ENCODE results near the gene CAMK1D.

DNA sequence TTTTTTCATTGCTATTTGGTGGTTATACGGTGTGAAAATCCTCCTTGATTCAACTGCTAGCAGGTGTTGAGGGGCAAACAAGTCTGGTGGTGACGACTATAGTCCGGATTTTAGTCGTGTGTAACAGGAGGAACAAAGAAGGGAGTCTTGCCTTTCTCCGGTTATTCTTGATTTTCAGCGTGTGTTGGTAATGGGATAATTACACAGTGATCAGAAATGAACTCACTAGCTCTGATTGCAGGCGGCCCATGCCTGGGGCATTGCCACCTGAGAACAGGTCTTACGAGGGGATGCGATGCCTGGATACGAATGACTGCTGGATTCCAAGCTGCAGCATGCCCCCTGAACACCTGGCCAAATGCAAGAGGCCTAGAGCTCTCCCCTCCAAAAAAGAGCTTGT is 72.8 kb downstream of the CAMK1D start:
- TF ChIP-seq, protein P1, sequence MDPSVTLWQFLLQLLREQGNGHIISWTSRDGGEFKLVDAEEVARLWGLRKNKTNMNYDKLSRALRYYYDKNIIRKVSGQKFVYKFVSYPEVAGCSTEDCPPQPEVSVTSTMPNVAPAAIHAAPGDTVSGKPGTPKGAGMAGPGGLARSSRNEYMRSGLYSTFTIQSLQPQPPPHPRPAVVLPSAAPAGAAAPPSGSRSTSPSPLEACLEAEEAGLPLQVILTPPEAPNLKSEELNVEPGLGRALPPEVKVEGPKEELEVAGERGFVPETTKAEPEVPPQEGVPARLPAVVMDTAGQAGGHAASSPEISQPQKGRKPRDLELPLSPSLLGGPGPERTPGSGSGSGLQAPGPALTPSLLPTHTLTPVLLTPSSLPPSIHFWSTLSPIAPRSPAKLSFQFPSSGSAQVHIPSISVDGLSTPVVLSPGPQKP (IDR thresholded peaks at IDR 0.05; ENCODE audit: borderline replicate concordance, low read depth, low read length), result no peak
- TF ChIP-seq, protein P2, sequence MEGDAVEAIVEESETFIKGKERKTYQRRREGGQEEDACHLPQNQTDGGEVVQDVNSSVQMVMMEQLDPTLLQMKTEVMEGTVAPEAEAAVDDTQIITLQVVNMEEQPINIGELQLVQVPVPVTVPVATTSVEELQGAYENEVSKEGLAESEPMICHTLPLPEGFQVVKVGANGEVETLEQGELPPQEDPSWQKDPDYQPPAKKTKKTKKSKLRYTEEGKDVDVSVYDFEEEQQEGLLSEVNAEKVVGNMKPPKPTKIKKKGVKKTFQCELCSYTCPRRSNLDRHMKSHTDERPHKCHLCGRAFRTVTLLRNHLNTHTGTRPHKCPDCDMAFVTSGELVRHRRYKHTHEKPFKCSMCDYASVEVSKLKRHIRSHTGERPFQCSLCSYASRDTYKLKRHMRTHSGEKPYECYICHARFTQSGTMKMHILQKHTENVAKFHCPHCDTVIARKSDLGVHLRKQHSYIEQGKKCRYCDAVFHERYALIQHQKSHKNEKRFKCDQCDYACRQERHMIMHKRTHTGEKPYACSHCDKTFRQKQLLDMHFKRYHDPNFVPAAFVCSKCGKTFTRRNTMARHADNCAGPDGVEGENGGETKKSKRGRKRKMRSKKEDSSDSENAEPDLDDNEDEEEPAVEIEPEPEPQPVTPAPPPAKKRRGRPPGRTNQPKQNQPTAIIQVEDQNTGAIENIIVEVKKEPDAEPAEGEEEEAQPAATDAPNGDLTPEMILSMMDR (conservative IDR thresholded peaks at IDR 0.05; ENCODE audit: low read depth, low read length), result no peak
- no peak for TF ChIP-seq RFX5 (IDR thresholded peaks at IDR 0.05; ENCODE audit: low read depth, low read length)
- no peak for TF ChIP-seq POLR2A (IDR thresholded peaks at IDR 0.05; ENCODE audit: low read depth, low read length)
- no peak for TF ChIP-seq RAD21 (IDR thresholded peaks at IDR 0.05; ENCODE audit: low read length)
- TF ChIP-seq, protein P3, sequence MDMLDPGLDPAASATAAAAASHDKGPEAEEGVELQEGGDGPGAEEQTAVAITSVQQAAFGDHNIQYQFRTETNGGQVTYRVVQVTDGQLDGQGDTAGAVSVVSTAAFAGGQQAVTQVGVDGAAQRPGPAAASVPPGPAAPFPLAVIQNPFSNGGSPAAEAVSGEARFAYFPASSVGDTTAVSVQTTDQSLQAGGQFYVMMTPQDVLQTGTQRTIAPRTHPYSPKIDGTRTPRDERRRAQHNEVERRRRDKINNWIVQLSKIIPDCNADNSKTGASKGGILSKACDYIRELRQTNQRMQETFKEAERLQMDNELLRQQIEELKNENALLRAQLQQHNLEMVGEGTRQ (IDR thresholded peaks at IDR 0.05; ENCODE audit: low read depth, low read length), result no peak
- no peak for TF ChIP-seq SMC3 (IDR thresholded peaks at IDR 0.05; ENCODE audit: low read depth, low read length)
- TF ChIP-seq FOS (IDR thresholded peaks at IDR 0.05; ENCODE audit: low read depth, low read length), result no peak

All from IMR-90 (cell line).